Measurements from ENCODE around the gene FAM89A. TPM values are rescaled to one million over a fixed set of nuclear protein-coding genes. Genes with fewer than 3 reads are reported as not detected.
A peak's percentile ranks its signal among the peaks of the same experiment; 100 is the strongest.

Gene FAM89A
- total and polyA plus RNA-seq, 9 of the 15 experiments (the other 6 are each of a cell fraction or from before 2014, with no cell fraction given), result 8.7 to 66.2 (median 43.3) TPM

DNA sequence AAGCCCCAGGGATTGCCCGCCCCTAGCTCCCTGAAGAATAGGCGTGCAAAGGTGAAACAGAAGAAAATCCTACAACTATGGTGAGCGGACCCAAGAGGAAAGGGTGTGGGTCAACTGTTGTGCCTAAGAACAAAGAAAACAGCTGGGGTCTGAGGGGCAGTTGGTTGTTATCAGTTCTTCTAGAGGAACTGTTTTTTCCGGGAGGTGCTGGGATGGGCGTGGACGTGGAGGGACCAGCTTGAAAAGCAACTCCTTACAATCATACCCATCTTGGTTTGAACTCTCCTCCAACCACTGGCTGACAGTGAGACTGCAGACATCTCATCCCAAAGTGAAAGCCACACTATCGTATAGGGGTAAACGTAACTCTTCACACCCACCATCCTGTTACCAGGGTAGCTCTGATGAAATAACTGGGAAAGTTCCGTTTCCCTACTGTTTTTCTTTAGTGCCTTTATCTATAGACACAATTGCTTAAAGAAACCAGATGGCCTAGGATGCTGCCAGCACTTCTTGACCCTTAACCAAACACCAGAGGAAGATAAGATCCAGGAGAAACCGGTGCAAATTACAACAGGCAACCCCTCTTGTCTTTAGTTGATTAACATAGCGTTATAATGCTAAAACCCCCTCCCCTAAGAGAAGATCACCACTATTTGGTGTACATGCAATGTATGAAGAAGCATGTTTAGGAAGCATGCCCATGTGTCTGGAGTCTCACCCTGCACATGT lies 25.6 kb upstream of the FAM89A start (continued):
- peak in 1 of 2 experiments; percentile 46; a peak in 1 of 4 replicates for TF ChIP-seq MNT (conservative IDR thresholded peaks at IDR 0.05)
- no peak for TF ChIP-seq ZNF512 (tag; IDR thresholded peaks at IDR 0.05)
- TF ChIP-seq NCOA2 (IDR thresholded peaks at IDR 0.05; ENCODE audit: partially characterized antibody in 2 of 2), result no peak
- TF ChIP-seq HDAC2 (IDR thresholded peaks at IDR 0.05), result peak; percentile 75; the same call in 1 of the 2 replicates
- TF ChIP-seq, protein P1, sequence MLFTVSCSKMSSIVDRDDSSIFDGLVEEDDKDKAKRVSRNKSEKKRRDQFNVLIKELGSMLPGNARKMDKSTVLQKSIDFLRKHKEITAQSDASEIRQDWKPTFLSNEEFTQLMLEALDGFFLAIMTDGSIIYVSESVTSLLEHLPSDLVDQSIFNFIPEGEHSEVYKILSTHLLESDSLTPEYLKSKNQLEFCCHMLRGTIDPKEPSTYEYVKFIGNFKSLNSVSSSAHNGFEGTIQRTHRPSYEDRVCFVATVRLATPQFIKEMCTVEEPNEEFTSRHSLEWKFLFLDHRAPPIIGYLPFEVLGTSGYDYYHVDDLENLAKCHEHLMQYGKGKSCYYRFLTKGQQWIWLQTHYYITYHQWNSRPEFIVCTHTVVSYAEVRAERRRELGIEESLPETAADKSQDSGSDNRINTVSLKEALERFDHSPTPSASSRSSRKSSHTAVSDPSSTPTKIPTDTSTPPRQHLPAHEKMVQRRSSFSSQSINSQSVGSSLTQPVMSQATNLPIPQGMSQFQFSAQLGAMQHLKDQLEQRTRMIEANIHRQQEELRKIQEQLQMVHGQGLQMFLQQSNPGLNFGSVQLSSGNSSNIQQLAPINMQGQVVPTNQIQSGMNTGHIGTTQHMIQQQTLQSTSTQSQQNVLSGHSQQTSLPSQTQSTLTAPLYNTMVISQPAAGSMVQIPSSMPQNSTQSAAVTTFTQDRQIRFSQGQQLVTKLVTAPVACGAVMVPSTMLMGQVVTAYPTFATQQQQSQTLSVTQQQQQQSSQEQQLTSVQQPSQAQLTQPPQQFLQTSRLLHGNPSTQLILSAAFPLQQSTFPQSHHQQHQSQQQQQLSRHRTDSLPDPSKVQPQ (CRISPR knock-in tag; IDR thresholded peaks at IDR 0.05; ENCODE audit: borderline replicate concordance), result no peak
- no peak for TF ChIP-seq TAF15 (IDR thresholded peaks at IDR 0.05; ENCODE audit: low read depth, low read length)
- no peak for TF ChIP-seq SIRT6 (IDR thresholded peaks at IDR 0.05; ENCODE audit: low read depth, low read length)

All from K562 (cell line).